Thymus (tissue), 11 donors: Measurements from ENCODE around the gene HMGCL. TPM values are rescaled to one million over a fixed set of nuclear protein-coding genes. Genes with fewer than 3 reads are reported as not detected.
A peak's percentile ranks its signal among the peaks of the same experiment; 100 is the strongest.
"Not testable (repeated sequence)": the region's sequence is repeated elsewhere in the genome, so short reads cannot be mapped to it uniquely, and the experiment has no call there.

Source experiments
- DNase-seq, 9 donors: peaks; one replicate each; pipeline ENCODE4 v3.0.0-alpha.2; 2013; ENCODE audit warnings: low spot score in 9 of 9, low read depth in 6 of 9, missing footprints in 1 of 9
- H3K27ac ChIP-seq, 2 donors: one replicate each; pipeline ENCODE4 v1.5.1; 2013; ENCODE audit warnings: control low read depth in 1 of 2, low read depth in 1 of 2, low read length in 1 of 2, mild to moderate bottlenecking in 1 of 2, moderate library complexity in 1 of 2
- H3K27me3 ChIP-seq, 2 donors: one replicate each; pipeline ENCODE4 v1.5.1; 2013; ENCODE audit warnings: low read length in 1 of 2; ENCODE audit not compliant: control insufficient read depth in 2 of 2, insufficient read depth in 1 of 2
- H3K36me3 ChIP-seq, 2 donors: one replicate each; pipeline ENCODE4 v1.5.1; 2013; ENCODE audit warnings: low read length in 1 of 2, mild to moderate bottlenecking in 1 of 2, moderate library complexity in 1 of 2; ENCODE audit not compliant: control insufficient read depth in 2 of 2, insufficient read depth in 2 of 2
- H3K4me1 ChIP-seq, 2 donors: one replicate each; pipeline ENCODE4 v1.5.1; 2013; ENCODE audit warnings: low read length in 2 of 2; ENCODE audit not compliant: control insufficient read depth in 2 of 2, insufficient read depth in 2 of 2
- H3K4me3 ChIP-seq, 2 donors: one replicate each; pipeline ENCODE4 v1.5.1; 2013; ENCODE audit warnings: low read length in 2 of 2, control low read depth in 1 of 2, mild to moderate bottlenecking in 1 of 2
- H3K9me3 ChIP-seq, 2 donors: one replicate each; pipeline ENCODE4 v1.5.1; 2013; ENCODE audit warnings: low read length in 1 of 2, mild to moderate bottlenecking in 1 of 2; ENCODE audit not compliant: control insufficient read depth in 2 of 2, insufficient read depth in 1 of 2
- WGBS: extraction: QIAGEN DNeasy Blood & Tissue Kit; methylation state at CpG from one replicate; pipeline ENCODE4 v1.1.7; 2013; 5-methylcytosine and 5-hydroxymethylcytosine counted together
- polyA plus RNA-seq: library from polyadenylated mRNA; stranded (reverse); fragments of 200-250 nt; gene quantifications from one replicate; pipeline ENCODE4 v1.2.3, GENCODE V29; 2013
- total RNA-seq: library from RNA; stranded (reverse); fragments of 120-200 nt; gene quantifications from one replicate; pipeline ENCODE4 v1.2.4, GENCODE V29; 2013
- donor health status: healthy.

Gene HMGCL
- total and polyA plus RNA-seq, 2 donors: 34.2 to 41.6 TPM

DNA sequence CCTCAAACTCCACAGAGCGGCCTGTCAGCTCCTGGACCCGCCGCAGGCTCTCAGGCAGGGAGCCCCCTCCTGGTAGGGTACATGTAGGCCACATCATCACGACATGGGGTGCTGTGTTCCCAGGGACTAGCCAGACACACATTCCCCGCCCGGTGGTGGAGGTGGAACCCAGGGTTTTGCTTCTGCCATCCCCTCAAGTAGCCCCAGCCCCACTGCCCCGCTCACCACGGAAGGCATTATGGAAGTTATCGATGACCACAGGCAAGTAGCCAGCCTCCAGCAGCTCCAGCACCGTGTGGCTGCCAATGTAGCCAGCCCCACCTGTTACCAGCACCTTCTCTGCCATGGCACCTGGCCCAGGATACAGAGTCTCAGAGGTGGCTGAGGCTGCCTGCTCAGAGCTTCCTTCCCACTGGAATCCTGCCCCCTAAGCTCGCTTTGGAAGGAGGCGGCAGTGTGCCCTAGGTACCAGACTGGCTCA lies 26.5 kb downstream of the HMGCL start:
- 95% methylated on average over 12 of the region's 12 CpGs for WGBS
- no peak for DNase-seq
- Histone ChIP-seq H3K27me3 (no peaks in the 10 kb centered on the region), H3K4me1 (peaks cover 8 to 26% of the 10 kb centered on the region in 2 donors), H3K4me3 (no peak overlapping the region), H3K27ac (no peak overlapping the region), H3K9me3 (no peaks in the 10 kb centered on the region), H3K36me3 (peaks cover 45 to 46% of the 10 kb centered on the region in 2 donors)

DNA sequence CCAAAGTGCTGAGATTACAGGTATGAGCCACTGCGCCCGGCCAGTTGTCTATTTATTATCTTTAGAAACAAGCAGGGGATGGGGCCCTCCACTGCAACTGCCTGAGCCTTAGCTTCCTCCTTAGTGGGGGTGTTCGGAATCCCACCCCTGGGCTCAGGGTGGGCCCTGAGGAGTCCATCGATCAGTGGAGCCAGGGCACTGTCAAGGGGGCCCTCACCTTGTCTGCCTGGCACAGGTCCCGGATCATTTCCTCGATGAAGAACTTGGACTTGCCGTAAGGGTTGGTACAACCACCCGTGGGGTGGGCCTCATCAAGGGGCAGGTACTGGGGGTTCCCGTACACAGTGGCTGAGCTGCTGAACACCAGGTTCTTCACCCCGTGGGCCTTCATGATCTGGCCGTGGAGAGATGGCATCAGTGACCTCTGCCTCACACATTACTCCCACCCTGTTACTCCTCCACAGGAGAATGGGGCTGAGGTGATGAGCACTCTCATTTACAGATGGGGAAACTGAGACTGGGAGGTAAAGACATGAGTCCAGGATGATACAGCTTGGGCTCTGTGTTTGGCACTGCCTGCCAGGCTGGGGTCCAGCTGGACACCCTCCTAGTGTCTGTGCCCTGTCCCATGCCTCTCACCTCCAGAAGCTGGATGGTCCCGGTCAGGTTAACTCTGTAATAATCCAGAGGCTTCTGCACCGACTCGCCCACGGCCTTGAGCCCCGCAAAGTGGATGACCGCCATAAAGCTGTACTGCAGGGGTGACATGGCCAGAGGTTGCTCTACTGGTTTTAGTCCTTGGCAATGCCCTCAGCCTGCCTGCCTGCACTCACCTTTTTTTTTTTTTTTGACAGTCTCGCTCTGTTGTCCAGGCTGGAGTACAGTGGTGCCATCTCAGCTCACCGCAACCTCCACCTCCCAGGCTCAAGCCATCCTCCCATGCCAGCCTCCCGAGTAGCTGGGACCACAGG lies 27.5 kb downstream of the HMGCL start:
- no peak for DNase-seq
- no peak overlapping the region for H3K27ac ChIP-seq
- H3K4me3 ChIP-seq: no peak overlapping the region
- peaks cover 8 to 35% of the 10 kb centered on the region in 2 donors for H3K4me1 ChIP-seq
- WGBS: 95% methylated on average over 20 of the region's 20 CpGs
- H3K36me3 ChIP-seq: peaks cover 49 to 50% of the 10 kb centered on the region in 2 donors
- H3K9me3 ChIP-seq: no peaks in the 10 kb centered on the region
- H3K27me3 ChIP-seq: no peaks in the 10 kb centered on the region

- H3K9me3 ChIP-seq: no peaks in the 10 kb centered on the region
- H3K36me3 ChIP-seq: peaks cover 42 to 50% of the 10 kb centered on the region in 2 donors
- H3K4me1 ChIP-seq: peaks cover 14 to 34% of the 10 kb centered on the region in 2 donors
- no peaks in the 10 kb centered on the region for H3K27me3 ChIP-seq
- WGBS: 89% methylated on average over 17 of the region's 17 CpGs
- no peak overlapping the region for H3K4me3 ChIP-seq
- DNase-seq: no peak
- peak overlapping the region in 1 of 2 donors; percentile 3 for H3K27ac ChIP-seq
These were observed 28.6 kb downstream of the HMGCL start for GRCh38 chr1:23796466-23797271.

DNA sequence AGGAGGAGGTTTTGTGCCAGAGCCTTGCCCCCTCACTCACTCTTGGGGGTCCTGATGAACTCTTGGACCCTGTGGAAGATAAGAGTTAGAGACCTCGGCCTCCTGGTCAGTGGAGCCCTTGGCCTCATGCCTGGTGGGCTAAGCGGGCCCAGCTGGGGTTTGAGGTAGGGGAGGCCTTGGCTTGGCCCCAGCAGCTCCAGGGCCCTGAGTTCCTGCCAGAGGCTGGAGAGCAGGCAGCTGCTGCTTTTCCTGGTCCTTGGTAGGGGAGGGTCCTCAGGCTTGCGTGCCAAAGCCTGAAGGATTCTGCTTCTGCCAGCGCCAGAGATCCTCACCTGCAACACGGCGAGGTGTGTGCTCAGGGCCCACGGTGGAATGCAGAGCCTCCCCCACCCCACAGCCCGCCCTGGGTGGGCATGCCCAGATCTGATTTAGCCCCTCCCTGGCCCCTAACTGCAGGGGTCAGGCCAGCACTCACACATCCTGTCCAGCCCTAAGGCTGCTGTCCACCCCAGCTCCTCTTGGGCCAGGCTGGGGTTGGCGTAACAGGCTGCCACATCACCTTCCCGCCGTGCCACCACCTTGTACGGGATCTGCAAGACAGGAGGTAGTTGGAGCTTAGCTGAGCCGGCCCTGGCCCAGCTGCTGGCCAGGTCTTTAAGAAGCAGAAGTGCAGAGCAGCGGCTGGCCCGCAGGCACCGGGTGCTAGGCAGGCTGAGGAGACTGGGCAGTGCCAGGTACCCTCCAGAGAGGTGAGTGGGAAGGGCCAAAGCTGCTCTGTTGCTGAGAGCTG lies 29.4 kb downstream of the HMGCL start:
- peaks cover 15 to 30% of the 10 kb centered on the region in 2 donors for H3K4me1 ChIP-seq
- H3K27ac ChIP-seq: peak overlapping the region in 1 of 2 donors; percentile 37
- 94% methylated on average over 16 of the region's 16 CpGs for WGBS
- peaks cover 42 to 50% of the 10 kb centered on the region in 2 donors for H3K36me3 ChIP-seq
- H3K27me3 ChIP-seq: no peaks in the 10 kb centered on the region
- H3K9me3 ChIP-seq: peaks cover 0 to 2% of the 10 kb centered on the region in 2 donors
- H3K4me3 ChIP-seq: no peak overlapping the region
- DNase-seq: no peak

DNA sequence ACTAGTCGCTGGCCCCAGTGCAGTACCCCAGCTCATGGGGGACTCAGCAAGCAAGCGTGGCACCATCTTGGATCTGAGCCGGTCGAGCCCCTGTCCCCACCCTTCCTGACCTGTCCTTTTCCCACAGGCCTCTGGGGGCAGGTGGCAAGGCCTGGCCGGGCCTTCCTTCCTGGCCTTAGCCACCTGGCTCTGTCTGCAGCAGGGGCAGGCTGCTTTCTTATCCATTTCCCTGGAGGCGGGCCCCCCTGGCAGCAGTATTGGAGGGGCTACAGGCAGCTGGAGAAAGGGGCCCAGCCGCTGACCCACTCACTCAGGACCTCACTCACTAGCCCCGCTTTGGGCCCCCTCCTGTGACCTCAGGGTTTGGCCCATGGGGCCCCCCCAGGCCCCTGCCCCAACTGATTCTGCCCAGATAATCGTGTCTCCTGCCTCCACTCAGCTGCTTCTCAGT lies 30.5 kb downstream of the HMGCL start:
- H3K27ac ChIP-seq, H3K9me3 ChIP-seq, H3K4me3 ChIP-seq, DNase-seq, H3K27me3 ChIP-seq: not testable (repeated sequence)
- WGBS: 98% methylated on average over 9 of the region's 9 CpGs
- Histone ChIP-seq H3K4me1 (peaks cover 19 to 34% of the 10 kb centered on the region in 2 donors), H3K36me3 (peaks cover 42 to 50% of the 10 kb centered on the region in 2 donors)

DNA sequence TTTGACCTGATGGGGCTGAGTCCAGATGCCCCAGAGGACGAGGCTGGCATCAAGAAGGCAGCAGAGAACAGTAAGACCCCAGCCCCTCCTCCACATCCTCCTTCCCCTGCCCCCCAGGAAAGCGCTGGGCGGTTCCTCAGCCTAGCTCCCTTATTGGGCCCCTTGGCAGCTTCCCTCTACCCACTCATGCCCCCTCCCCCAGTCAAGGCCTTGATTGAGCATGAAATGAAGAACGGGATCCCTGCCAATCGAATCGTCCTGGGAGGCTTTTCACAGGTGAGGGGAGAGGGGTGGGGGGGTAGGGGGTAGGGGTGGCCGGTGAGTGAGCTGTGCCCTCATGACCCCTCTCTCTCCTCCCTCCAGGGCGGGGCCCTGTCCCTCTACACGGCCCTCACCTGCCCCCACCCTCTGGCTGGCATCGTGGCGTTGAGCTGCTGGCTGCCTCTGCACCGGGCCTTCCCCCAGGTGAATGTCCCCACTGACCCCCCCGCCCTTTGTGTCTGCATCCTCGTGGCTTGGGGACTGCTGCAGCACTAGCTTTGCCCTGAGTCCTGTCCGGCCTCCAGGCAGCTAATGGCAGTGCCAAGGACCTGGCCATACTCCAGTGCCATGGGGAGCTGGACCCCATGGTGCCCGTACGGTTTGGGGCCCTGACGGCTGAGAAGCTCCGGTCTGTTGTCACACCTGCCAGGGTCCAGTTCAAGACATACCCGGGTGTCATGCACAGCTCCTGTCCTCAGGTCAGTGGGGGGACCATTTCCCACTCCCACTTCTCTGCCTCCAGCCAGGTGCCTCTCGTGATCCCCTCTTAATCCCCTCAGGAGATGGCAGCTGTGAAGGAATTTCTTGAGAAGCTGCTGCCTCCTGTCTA lies 31.1 kb downstream of the HMGCL start:
- Histone ChIP-seq H3K27ac (no peak overlapping the region), H3K27me3 (no peaks in the 10 kb centered on the region), H3K36me3 (peaks cover 44 to 50% of the 10 kb centered on the region in 2 donors), H3K9me3 (peaks cover 0 to 4% of the 10 kb centered on the region in 2 donors), H3K4me1 (peaks cover 13 to 28% of the 10 kb centered on the region in 2 donors), H3K4me3 (no peak overlapping the region)
- WGBS: 94% methylated on average over 21 of the region's 21 CpGs
- no peak for DNase-seq

- Histone ChIP-seq H3K9me3 (peaks cover 0 to 4% of the 10 kb centered on the region in 2 donors), H3K27me3 (no peaks in the 10 kb centered on the region), H3K4me1 (peaks cover 13 to 27% of the 10 kb centered on the region in 2 donors), H3K36me3 (peaks cover 42 to 47% of the 10 kb centered on the region in 2 donors), H3K27ac (no peak overlapping the region), H3K4me3 (no peak overlapping the region)
- 81% methylated on average over 16 of the region's 16 CpGs for WGBS
- no peak for DNase-seq
These were observed 32.0 kb downstream of the HMGCL start for GRCh38 chr1:23793018-23793781.
